ENCODE results near the gene SLC6A3. TPM values are rescaled to one million over a fixed set of nuclear protein-coding genes. Genes with fewer than 3 reads are reported as not detected.

SLC6A3 gene
- total RNA-seq: not detected in 2 replicates

GRCh38 chr5:1445313-1445688, at the start of gene SLC6A3:
SLC6A3 (minus strand) TSS chr5:1445440; CDS start chr5:1443197, 2,243 bp downstream.

GRCh38 chr5:1344975-1345838, 100.0 kb downstream of the SLC6A3 start, which contains the start of gene CLPTM1L:
CLPTM1L (minus strand) TSS chr5:1345099; CDS start chr5:1344841, 258 bp downstream.

Other genes with a start within 250 kb of the SLC6A3 start
- gene SLC6A19, start 243.8 kb downstream of the SLC6A3 start, total RNA-seq: not detected in 2 replicates
- gene SLC6A18, start 220.1 kb downstream of the SLC6A3 start, total RNA-seq: not detected in 2 replicates
- under 0.01 TPM in 1 of 2 replicates, not detected in the other for gene TERT, start 150.4 kb downstream of the SLC6A3 start, total RNA-seq
- gene CLPTM1L, start 100.3 kb downstream of the SLC6A3 start, total RNA-seq: 209 and 261 TPM in 2 replicates
- gene LPCAT1, start 78.5 kb upstream of the SLC6A3 start, total RNA-seq: 67.7 and 75.8 TPM in 2 replicates